GM12878 (cell line): ENCODE measurements around the gene TOMT.

Experiments used
- ATF3 ChIP-seq: IDR thresholded peaks from 2 replicates; pipeline ENCODE4 v1.6.1; 2011; ENCODE audit warnings: low read depth, mild to moderate bottlenecking, low read length, moderate library complexity, borderline replicate concordance; ENCODE audit errors: extremely low read depth
- ATF7 ChIP-seq: fragments of 450-650 bp; IDR thresholded peaks from 2 replicates; pipeline ENCODE4 v1.6.1; 2016; ENCODE audit warnings: low read depth, mild to moderate bottlenecking
- ESRRA ChIP-seq: IDR thresholded peaks from 2 replicates; pipeline ENCODE4 v1.6.1; 2012; ENCODE audit warnings: mild to moderate bottlenecking, low read length, improper control_type of control experiment
- EZH2 ChIP-seq: IDR thresholded peaks from 2 replicates; pipeline ENCODE4 v1.6.1; 2012; ENCODE audit warnings: low read depth, mild to moderate bottlenecking, control low read depth, inconsistent platforms, low read length, borderline replicate concordance; ENCODE audit not compliant: control insufficient read depth
- SMC3 ChIP-seq: IDR thresholded peaks from 2 replicates; pipeline ENCODE4 v1.6.1; 2011; ENCODE audit warnings: low read length, improper control_type of control experiment, borderline replicate concordance
- SUPT20H ChIP-seq: IDR thresholded peaks from 2 replicates; pipeline ENCODE4 v1.6.1; 2011; ENCODE audit warnings: low read depth, mild to moderate bottlenecking, low read length, moderate library complexity, borderline replicate concordance; ENCODE audit not compliant: control insufficient read depth

- TF ChIP-seq SMC3 (no peak), ATF3 (no peak), ATF7 (no peak), SUPT20H (no peak), EZH2 (no peak), ESRRA (no peak)
Measured at GRCh38 chr11:72139500-72139899, 33.8 kb downstream of the TOMT start.
